Stomach (tissue), 9 donors: ENCODE data around the gene FAM193A. TPM values are rescaled to one million over a fixed set of nuclear protein-coding genes. Genes with fewer than 3 reads are reported as not detected.

Experiments
- DNase-seq, 2 donors: peaks; one replicate each; pipeline versions ENCODE4 v3.0.0 to v3.0.0-alpha.2; 2013 to 2019
- H3K27ac ChIP-seq, 5 donors: fragments of 200-600 bp in 4 of 5; sonication (generic) in 4 of 5; one replicate each; pipeline ENCODE4 v1.5.1; 2013 to 2019; ENCODE audit warnings: mild to moderate bottlenecking in 1 of 5, moderate library complexity in 1 of 5
- H3K27me3 ChIP-seq, 3 donors: fragments of 200-600 bp; sonication (generic); one replicate each; pipeline ENCODE4 v1.5.1; 2017 to 2019; ENCODE audit warnings: mixed run types in 1 of 3
- H3K36me3 ChIP-seq, 4 donors: fragments of 200-600 bp; sonication (generic); 1 replicate in 3 of 4; 2 replicates in 1 of 4; pipeline ENCODE4 v1.5.1; 2016 to 2019
- H3K4me1 ChIP-seq, 4 donors: fragments of 200-600 bp; sonication (generic); one replicate each; pipeline ENCODE4 v1.5.1; 2016 to 2019
- H3K4me3 ChIP-seq, 4 donors: fragments of 200-600 bp; sonication (generic) in 3 of 4; one replicate each; pipeline ENCODE4 v1.5.1; 2016 to 2019; ENCODE audit warnings: mild to moderate bottlenecking in 1 of 4
- H3K9me3 ChIP-seq, 4 donors: fragments of 200-600 bp; sonication (generic); one replicate each; pipeline ENCODE4 v1.5.1; 2016 to 2019
- EP300 ChIP-seq: sonication (generic); formaldehyde crosslinking; IDR thresholded peaks from one replicate; pipeline ENCODE4 v1.6.1; 2017; ENCODE audit warnings: antibody characterized with exemption
- POLR2A ChIP-seq, 4 donors: fragments of 450-650 bp; IDR thresholded peaks; one replicate each; pipeline ENCODE4 v1.6.1; 2016; ENCODE audit warnings: antibody characterized with exemption in 4 of 4, control low read depth in 2 of 4, mild to moderate bottlenecking in 1 of 4, moderate library complexity in 1 of 4
- POLR2AphosphoS5 ChIP-seq, 3 donors: sonication (generic); formaldehyde crosslinking; IDR thresholded peaks; one replicate each; pipeline ENCODE4 v1.6.1; 2016; ENCODE audit warnings: antibody characterized with exemption in 3 of 3
- WGBS, 5 donors: extraction: QIAGEN DNeasy Blood & Tissue Kit in 3 of 5; methylation state at CpG; one replicate each; pipeline versions ENCODE4 v1.1.5 to v1.1.7; 2013 to 2018; 5-methylcytosine and 5-hydroxymethylcytosine counted together
- intact Hi-C: fragments of 100-400 bp; cut with DNase I; formaldehyde crosslinking; loops from one replicate; pipeline ENCODE4 v1.15.1; 2023; ENCODE audit warnings: low total_unique reads
- polyA plus RNA-seq, 3 donors: library from polyadenylated mRNA; stranded (reverse); fragments of 200-250 nt; gene quantifications; one replicate each; pipeline ENCODE4 v1.2.3, GENCODE V29; 2013
- total RNA-seq, 5 donors: library from RNA; depleted of rRNA; stranded (reverse); fragments of >200 nt; gene quantifications; one replicate each; pipeline versions ENCODE4 v1.1.0 to v1.2.3, GENCODE V29; 2014 to 2016
- TF ChIP-seq, protein P1 (sequence below), 7 experiments: fragments of 450-650 bp in 4 of 7; fragments of 200-600 bp in 3 of 7; sonication (generic) in 3 of 7; IDR thresholded peaks; one replicate each; pipeline ENCODE4 v1.5.1; 2016 to 2019; ENCODE audit warnings: antibody characterized with exemption in 7 of 7, control low read depth in 2 of 7, mild to moderate bottlenecking in 1 of 7
- donor health status: healthy with polysubstance abuse.
- donor health status: Bipolar disorder and iron deficiency.
- donor health status: healthy.

FAM193A gene
- total and polyA plus RNA-seq, 8 donors = 4.9 to 107 (median 26.0) TPM

DNA sequence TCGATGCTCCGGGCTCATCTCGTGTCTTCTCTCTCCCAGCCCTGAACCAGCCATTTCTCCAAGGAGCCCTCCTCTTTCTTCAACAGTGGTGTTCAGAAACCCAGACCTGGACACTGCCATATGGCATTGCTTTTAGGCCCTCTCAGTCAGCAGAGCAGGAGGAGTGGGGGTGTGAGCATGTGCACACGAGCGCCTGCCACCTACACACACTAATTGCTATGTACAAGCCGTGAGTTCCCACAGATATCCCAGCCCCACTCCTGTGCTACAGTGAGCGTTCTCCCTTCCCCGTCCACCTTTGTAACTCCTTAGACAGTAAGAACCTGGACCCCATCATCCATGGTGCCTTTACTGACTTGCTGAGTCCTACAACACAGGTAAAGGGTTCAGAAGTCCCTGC, 165.9 kb downstream of the FAM193A start:
- H3K36me3 ChIP-seq = peaks cover 61 to 99% (median 95%) of the 10 kb centered on the region in 4 donors
- intact Hi-C loops = no loop called here
- WGBS, 5 donors = 57 to 76% (median 63%) methylated on average over 8 of the region's 8 CpGs
- no peaks in the 10 kb centered on the region for H3K9me3 ChIP-seq
- H3K4me1 ChIP-seq = peaks cover 3 to 7% (median 4%) of the 10 kb centered on the region in 4 donors
- DNase-seq = peak in 1 of 2 donors; percentile 49
- no peaks in the 10 kb centered on the region for H3K27me3 ChIP-seq
- no peak overlapping the region for H3K4me3 ChIP-seq
- TF ChIP-seq EP300 = no peak
- TF ChIP-seq POLR2A (IDR thresholded peaks at IDR 0.05) = no peak
- TF ChIP-seq, protein P1, sequence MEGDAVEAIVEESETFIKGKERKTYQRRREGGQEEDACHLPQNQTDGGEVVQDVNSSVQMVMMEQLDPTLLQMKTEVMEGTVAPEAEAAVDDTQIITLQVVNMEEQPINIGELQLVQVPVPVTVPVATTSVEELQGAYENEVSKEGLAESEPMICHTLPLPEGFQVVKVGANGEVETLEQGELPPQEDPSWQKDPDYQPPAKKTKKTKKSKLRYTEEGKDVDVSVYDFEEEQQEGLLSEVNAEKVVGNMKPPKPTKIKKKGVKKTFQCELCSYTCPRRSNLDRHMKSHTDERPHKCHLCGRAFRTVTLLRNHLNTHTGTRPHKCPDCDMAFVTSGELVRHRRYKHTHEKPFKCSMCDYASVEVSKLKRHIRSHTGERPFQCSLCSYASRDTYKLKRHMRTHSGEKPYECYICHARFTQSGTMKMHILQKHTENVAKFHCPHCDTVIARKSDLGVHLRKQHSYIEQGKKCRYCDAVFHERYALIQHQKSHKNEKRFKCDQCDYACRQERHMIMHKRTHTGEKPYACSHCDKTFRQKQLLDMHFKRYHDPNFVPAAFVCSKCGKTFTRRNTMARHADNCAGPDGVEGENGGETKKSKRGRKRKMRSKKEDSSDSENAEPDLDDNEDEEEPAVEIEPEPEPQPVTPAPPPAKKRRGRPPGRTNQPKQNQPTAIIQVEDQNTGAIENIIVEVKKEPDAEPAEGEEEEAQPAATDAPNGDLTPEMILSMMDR (IDR thresholded peaks at IDR 0.05) = no peak
- no peak for TF ChIP-seq POLR2AphosphoS5 (IDR thresholded peaks at IDR 0.05)
- peak overlapping the region in 4 of 5 donors; percentile 47 to 54 (median 48) for H3K27ac ChIP-seq

DNA sequence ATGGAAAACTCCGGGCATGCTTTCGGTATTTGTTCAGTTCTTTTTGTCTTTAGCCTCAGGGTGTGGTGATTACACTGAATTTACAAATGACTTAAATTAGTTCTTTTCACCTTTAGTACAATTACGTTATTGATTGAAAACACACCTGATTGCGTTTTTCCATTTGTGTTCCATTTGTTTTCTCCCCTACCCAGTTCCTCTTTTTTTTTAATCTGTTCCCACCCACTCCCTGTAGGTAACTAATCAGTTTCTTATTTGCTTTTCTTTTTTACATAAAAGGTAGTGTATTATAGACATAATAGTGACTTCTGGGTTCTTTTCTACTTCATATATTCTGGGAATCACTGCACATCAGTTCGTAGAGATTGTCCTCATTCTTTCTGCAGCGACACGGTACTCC, 166.3 kb downstream of the FAM193A start:
- H3K9me3 ChIP-seq = no peaks in the 10 kb centered on the region
- peak overlapping the region; percentile 21 to 54 (median 48) for H3K27ac ChIP-seq
- H3K36me3 ChIP-seq = peaks cover 56 to 97% (median 92%) of the 10 kb centered on the region in 4 donors
- 27 to 57% (median 42%) methylated on average over 7 of the region's 7 CpGs for WGBS, 5 donors
- H3K27me3 ChIP-seq = no peaks in the 10 kb centered on the region
- intact Hi-C loops = no loop called here
- no peak overlapping the region for H3K4me3 ChIP-seq
- no peak for DNase-seq
- TF ChIP-seq, protein P1 (IDR thresholded peaks at IDR 0.05) = no peak
- no peak for TF ChIP-seq POLR2A (IDR thresholded peaks at IDR 0.05)
- no peak for TF ChIP-seq POLR2AphosphoS5 (IDR thresholded peaks at IDR 0.05)
- H3K4me1 ChIP-seq = peaks cover 3 to 4% (median 4%) of the 10 kb centered on the region in 4 donors

DNA sequence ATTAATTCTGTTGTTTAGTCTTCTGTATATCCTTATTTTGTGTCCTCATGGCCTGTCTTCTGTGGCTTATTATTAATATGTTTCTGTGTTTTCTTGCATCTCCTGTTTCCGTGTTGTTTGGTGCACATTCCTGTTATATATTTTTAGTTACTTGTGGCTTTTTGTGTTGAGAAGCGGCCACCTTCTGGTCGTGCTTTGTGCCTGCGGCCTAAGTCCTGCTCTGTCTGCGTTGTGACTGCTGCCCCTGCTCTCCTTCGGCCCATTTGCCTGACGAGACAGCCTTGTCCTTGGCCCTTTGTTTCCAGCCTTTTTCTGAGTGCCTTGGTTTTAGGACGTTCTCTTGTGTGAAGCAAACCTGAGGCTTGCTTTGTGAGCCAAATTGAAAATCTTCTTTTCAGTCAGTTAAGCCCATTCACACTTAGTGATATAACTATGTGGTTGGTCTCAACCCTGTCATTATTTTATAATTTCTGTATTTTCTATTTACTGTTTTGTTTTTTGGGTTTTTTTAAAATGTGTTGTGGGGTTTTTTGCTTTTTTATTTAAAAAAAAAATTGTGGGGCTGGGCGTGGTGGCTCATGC, 175.9 kb downstream of the FAM193A start:
- Histone ChIP-seq H3K27ac (peak overlapping the region in 1 of 5 donors; percentile 8), H3K9me3 (no peaks in the 10 kb centered on the region), H3K36me3 (peaks cover 15 to 54% (median 41%) of the 10 kb centered on the region in 4 donors), H3K27me3 (no peaks in the 10 kb centered on the region), H3K4me1 (peaks cover 0 to 22% (median 17%) of the 10 kb centered on the region in 4 donors), H3K4me3 (no peak overlapping the region)
- WGBS, 5 donors = 62 to 86% (median 79%) methylated on average over 9 of the region's 9 CpGs
- DNase-seq = no peak
- intact Hi-C loops = no loop called here
- TF ChIP-seq, protein P1 (IDR thresholded peaks at IDR 0.05) = no peak
- no peak for TF ChIP-seq POLR2A (IDR thresholded peaks at IDR 0.05)
- TF ChIP-seq POLR2AphosphoS5 (IDR thresholded peaks at IDR 0.05) = no peak

DNA sequence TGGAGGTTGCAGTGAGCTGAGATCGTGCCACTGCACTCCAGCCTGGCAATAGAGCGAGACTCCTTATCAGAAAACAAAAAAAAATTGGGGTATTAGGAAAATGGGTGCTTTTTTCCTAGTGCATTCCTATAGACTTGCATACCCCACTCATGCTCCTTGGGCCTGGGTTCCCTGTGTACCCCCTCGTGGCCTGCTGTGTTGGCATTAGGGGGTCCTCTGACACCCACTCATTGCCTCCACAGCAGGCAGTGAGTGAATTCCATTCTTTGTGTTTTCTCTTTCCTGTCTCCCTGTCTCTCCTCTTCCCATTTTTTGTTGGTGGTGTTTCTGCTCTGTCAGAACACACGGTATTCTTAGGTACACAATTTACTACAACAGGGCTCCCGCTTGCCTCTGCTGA, 176.9 kb downstream of the FAM193A start:
- Histone ChIP-seq H3K36me3 (peaks cover 17 to 52% (median 42%) of the 10 kb centered on the region in 4 donors), H3K9me3 (no peaks in the 10 kb centered on the region), H3K4me1 (peaks cover 0 to 22% (median 17%) of the 10 kb centered on the region in 4 donors), H3K27ac (peak overlapping the region in 4 of 5 donors; percentile 33 to 57 (median 50)), H3K27me3 (no peaks in the 10 kb centered on the region), H3K4me3 (no peak overlapping the region)
- WGBS, 5 donors = 83 to 95% (median 89%) methylated on average over 5 of the region's 5 CpGs
- TF ChIP-seq, protein P1 (IDR thresholded peaks at IDR 0.05) = no peak
- TF ChIP-seq EP300 = no peak
- intact Hi-C loops = no loop called here
- DNase-seq = no peak
